Fibroblast of mammary gland (primary cell): ENCODE data around the gene CYP3A4.
A peak's percentile ranks its signal among the peaks of the same experiment; 100 is the strongest.
"Not testable (repeated sequence)": the region's sequence is repeated elsewhere in the genome, so short reads cannot be mapped to it uniquely, and the experiment has no call there.

Experiments
- DNase-seq: peaks from one replicate; pipeline ENCODE4 v3.0.0-alpha.2; 2010; ENCODE audit warnings: low read depth
- H3K4me3 ChIP-seq: 2 replicates; pipeline ENCODE4 v1.5.1; 2011; ENCODE audit warnings: low read depth, mild to moderate bottlenecking, low read length, moderate library complexity; ENCODE audit not compliant: control insufficient read depth
- CTCF ChIP-seq: conservative IDR thresholded peaks from 2 replicates; pipeline ENCODE4 v1.5.1; 2011; ENCODE audit warnings: low read depth, low read length, inconsistent platforms; ENCODE audit not compliant: control insufficient read depth, insufficient read depth

Gene CYP3A4

DNA sequence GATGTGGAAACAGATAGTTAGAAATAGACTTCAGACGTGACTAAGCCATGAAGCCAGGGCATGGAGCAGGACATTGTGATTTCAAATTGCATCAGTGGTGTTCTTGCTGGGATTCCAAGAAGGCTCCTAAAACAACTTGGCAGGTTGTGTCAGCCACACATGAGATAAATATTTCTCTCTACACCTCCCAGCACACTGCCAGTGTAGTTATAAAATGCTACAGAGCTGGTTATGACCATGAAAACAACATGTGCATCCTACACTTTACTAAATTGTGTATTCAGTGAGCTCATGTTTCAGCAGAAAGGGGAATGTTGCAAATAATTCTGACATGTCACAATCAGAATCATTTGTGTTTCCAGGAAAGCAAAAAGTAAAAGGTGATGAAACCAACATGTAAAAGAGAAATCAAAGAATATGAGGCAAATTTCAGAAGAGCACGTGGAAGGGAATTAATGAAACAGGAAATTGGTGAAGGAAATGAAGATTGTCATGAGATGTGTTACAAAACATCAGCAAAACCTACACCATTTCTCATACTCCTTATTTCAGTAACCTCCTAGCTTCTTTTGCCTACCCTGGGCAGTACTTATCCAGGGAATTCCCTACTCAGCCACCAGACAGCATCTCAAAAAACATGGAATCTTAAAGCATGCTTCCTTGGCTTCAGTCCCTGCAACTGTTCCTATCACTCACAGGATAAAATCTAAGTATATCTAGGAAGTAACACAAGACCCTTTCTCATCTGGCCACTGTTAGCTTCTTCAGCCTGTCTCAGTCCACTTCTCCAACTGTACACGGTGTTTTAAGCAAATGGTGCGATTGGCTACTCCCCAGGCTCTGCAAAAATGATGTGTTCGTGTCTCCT lies 43.2 kb downstream of the CYP3A4 start:
- no peak overlapping the region for H3K4me3 ChIP-seq
- no peak for TF ChIP-seq CTCF
- DNase-seq: peak; percentile 92

DNA sequence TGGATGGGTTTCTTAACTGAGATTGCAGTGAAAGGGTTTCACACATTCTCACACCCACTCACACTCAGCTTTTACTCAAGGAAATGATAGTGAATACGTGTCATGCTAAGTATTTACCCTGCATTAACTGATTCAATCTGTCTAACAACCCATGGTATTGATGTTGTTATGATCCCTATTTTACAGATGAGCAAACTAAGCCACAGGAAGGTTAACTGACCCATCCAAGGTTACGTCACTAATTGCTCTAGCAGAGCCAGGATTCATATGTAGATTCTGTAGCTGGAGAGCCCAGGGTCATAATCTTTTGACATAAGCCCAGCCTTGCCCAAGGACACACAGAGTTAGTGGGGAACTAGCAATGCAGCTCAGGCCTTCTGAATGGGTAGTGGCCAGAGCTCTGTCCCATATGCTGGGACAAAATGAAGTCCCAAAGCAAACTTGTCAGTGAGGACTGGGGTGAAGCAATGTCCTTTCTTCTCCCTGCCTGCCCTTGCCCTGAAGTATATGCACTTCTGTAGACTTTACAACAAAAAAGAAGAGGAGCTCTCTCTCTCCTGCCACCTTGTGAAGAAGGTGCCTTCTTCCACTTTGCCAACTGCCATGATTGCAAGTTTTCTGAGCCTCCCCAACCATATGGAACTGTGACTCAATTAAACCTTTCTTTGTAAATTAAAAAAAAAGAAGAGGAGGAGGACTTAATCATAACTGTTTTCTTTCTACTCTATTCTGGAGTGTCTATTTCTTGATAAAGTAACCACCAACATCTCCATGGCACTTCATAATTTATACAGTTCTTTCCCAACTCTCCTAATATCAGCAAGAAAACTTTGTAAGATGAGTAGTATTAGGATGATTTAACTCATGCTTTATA lies 44.0 kb downstream of the CYP3A4 start:
- TF ChIP-seq CTCF: no peak
- DNase-seq: no peak
- H3K4me3 ChIP-seq: no peak overlapping the region

- no peak overlapping the region for H3K4me3 ChIP-seq
- no peak for TF ChIP-seq CTCF
- peak; percentile 44 for DNase-seq
Observed at GRCh38 chr7:99737726-99738125, 46.3 kb downstream of the CYP3A4 start.

- not testable (repeated sequence) for DNase-seq, H3K4me3 ChIP-seq
Observed at GRCh38 chr7:99736667-99737066, 47.3 kb downstream of the CYP3A4 start.

DNA sequence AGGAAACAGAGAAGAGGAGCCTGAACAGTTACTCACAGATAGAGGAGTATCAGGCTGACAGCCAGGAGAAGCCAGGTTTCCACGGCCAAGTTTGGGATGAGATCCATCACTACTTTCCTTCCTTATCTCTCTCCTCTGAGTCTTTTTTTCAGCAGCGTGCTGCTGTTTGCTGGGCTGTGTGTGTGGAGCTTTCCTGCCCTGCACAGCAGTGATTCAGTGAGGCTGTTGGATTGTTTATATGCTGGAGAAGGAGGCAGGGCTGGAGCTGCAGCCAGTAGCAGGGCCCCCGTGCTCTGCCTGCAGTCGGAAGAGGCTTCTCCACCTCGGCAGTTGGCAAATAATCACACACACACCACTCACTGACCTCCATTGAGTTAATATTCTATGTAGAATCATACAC lies 49.0 kb downstream of the CYP3A4 start, which contains the start of gene CYP3A7:
Gene CYP3A7 (minus strand): TSS at position 210 of the 400 bp plus-strand sequence. CDS start 103 bp downstream, at position 107.
- TF ChIP-seq CTCF: no peak
- no peak for DNase-seq
- H3K4me3 ChIP-seq: no peak within 1 kb of the TSS

DNA sequence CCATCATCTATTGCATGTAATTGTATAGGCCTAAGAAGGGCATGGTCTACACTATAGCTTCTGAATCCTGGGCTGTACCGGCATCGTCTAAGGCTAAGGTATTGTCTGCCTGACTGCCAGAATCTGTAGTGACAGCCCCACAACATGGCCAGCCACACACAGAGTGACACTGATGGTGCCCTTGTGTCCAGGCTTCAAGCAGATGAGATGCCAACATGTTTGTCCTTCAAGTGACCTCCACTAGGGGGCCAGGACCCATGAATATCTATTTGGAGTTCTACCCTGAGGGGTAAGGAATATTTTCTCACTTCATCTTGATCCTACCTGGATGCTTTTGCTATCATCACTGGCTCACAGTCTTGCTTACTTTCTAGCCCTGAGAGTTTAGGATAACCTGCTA lies 50.5 kb downstream of the CYP3A4 start:
- TF ChIP-seq CTCF: peak; percentile 32
- DNase-seq: no peak
- no peak overlapping the region for H3K4me3 ChIP-seq

DNA sequence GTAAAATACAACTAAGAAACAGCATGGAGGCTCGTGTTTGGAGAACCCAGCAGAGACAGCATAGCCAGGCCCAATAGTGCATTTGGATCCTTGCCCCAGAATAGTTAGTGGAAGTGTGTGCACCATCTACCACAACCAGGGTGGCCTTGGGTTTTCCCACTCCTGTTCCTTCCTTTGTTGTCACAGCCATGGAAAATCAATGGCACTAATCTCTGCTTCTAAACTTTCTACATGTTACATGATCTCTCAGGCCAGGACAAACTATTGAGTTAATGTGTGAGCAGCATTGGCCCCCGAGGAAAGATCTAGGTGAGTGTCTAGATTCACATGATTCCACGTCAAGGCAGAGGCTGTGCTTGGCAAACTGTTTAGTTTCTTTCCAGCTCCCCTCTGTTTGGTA lies 51.0 kb downstream of the CYP3A4 start:
- no peak for TF ChIP-seq CTCF

More for the DNA sequence above, 51.0 kb downstream of the CYP3A4 start:
- no peak for DNase-seq
- H3K4me3 ChIP-seq: no peak overlapping the region
